OCI-LY7 (cell line): ENCODE measurements around the gene CACNA1D. TPM values are rescaled to one million over a fixed set of nuclear protein-coding genes. Genes with fewer than 3 reads are reported as not detected.

Experiments used
- BruUV-seq: library from RNA; stranded (reverse); fragments of 400-500 nt; replicated peaks from 2 replicates; lab custom pipeline; 2021; lab: Mats Ljungman, UMichigan
- CTCF ChIA-PET: fragments of 300-600 bp; sonication (Branson Sonifier 250); formaldehyde crosslinking; loops from one replicate; lab custom pipeline; 2022; ENCODE audit warnings: antibody characterized with exemption; ENCODE audit not compliant: unreplicated experiment; lab: Charles Lee
- POLR2A ChIA-PET: fragments of 300-600 bp; sonication (Branson Sonifier 250); formaldehyde crosslinking; loops from one replicate; lab custom pipeline; 2022; ENCODE audit warnings: antibody characterized with exemption; lab: Charles Lee
- DNase-seq: peaks from one replicate; pipeline ENCODE4 v3.0.0-alpha.2; 2015; ENCODE audit warnings: low spot score
- H2AFZ ChIP-seq: fragments of 200-600 bp; sonication (generic), shearing (Covaris generic); 2 replicates; pipeline ENCODE4 v1.6.1; 2014; ENCODE audit warnings: mild to moderate bottlenecking, antibody characterized with exemption, low read length, moderate library complexity
- H3K27ac ChIP-seq: fragments of 200-600 bp; sonication (generic); 2 replicates; pipeline ENCODE4 v1.5.1; 2014; ENCODE audit warnings: mixed run types, low read depth, mild to moderate bottlenecking, moderate library complexity, low read length, inconsistent platforms; ENCODE audit not compliant: poor library complexity, severe bottlenecking
- H3K36me3 ChIP-seq: fragments of 200-600 bp; sonication (generic); 2 replicates; pipeline ENCODE4 v1.6.1; 2014; ENCODE audit warnings: mild to moderate bottlenecking, antibody characterized with exemption, low read length, moderate library complexity, mixed read lengths; ENCODE audit not compliant: insufficient read depth
- H3K4me1 ChIP-seq: fragments of 200-600 bp; sonication (generic); 2 replicates; pipeline ENCODE4 v1.5.1; 2014; ENCODE audit warnings: mild to moderate bottlenecking, low read length; ENCODE audit not compliant: insufficient read depth, poor library complexity, severe bottlenecking
- H3K4me2 ChIP-seq: fragments of 200-600 bp; sonication (generic); 2 replicates; pipeline ENCODE4 v1.6.1; 2014; ENCODE audit warnings: mild to moderate bottlenecking, low read length
- H3K4me3 ChIP-seq: fragments of 200-600 bp; sonication (generic); 2 replicates; pipeline ENCODE4 v1.5.1; 2014; ENCODE audit warnings: mild to moderate bottlenecking, low read depth, low read length; ENCODE audit not compliant: poor library complexity, severe bottlenecking
- H3K79me2 ChIP-seq: fragments of 200-600 bp; sonication (generic); 2 replicates; pipeline ENCODE4 v1.6.1; 2016; ENCODE audit warnings: low read depth, mild to moderate bottlenecking, low read length, moderate library complexity, mixed read lengths; ENCODE audit not compliant: insufficient read depth
- H3K9me2 ChIP-seq: fragments of 200-600 bp; sonication (generic); 2 replicates; pipeline ENCODE4 v1.6.1; 2016; ENCODE audit warnings: mild to moderate bottlenecking, low read length, mixed read lengths; ENCODE audit not compliant: insufficient read depth
- H3K9me3 ChIP-seq: fragments of 200-600 bp; sonication (generic); 2 replicates; pipeline ENCODE4 v1.6.1; 2014; ENCODE audit warnings: mild to moderate bottlenecking, mixed run types, low read length, mixed read lengths
- H4K20me1 ChIP-seq: fragments of 200-600 bp; sonication (generic); 2 replicates; pipeline ENCODE4 v1.6.1; 2014; ENCODE audit warnings: mild to moderate bottlenecking, antibody characterized with exemption, low read length, moderate library complexity, mixed read lengths; ENCODE audit not compliant: insufficient read depth
- EZH2phosphoT487 ChIP-seq: fragments of 200-600 bp; sonication (generic); IDR thresholded peaks from 2 replicates; pipeline ENCODE4 v1.6.1; 2018; ENCODE audit warnings: low read depth, borderline replicate concordance, mild to moderate bottlenecking, mixed run types, antibody characterized with exemption, low read length, moderate library complexity, mixed read lengths
- intact Hi-C: fragments of 100-400 bp; cut with micrococcal nuclease; formaldehyde crosslinking; loops from one replicate; pipeline ENCODE4 v1.10.0; 2022; ENCODE audit not compliant: unreplicated experiment
- total RNA-seq, 2 experiments: library from RNA; depleted of rRNA in 1 of 2; stranded (reverse); fragments of >200 nt in 1 of 2; shearing (Covaris generic) in 1 of 2; gene quantifications; 2 replicates each; pipeline ENCODE4 v1.2.3, GENCODE V29; 2014 to 2022
- TF ChIP-seq, protein P1 (sequence below): fragments of 200-600 bp; sonication (generic); conservative IDR thresholded peaks from 2 replicates; pipeline ENCODE4 v1.5.1; 2014; ENCODE audit warnings: mild to moderate bottlenecking, antibody characterized with exemption, low read length, moderate library complexity, mixed read lengths

The CACNA1D gene
- total RNA-seq, 2 experiments from 2014 or later = 0.42 TPM; not detected in 1

GRCh38 chr3:53593611-53594010, 99.2 kb downstream of the CACNA1D start:
- intact Hi-C loops = no loop called here
- Histone ChIP-seq H3K79me2 (no peaks in the 10 kb centered on the region), H3K9me3 (no peaks in the 10 kb centered on the region), H3K4me2 (no peak overlapping the region), H4K20me1 (no peaks in the 10 kb centered on the region), H3K27ac (no peak overlapping the region), H3K36me3 (no peaks in the 10 kb centered on the region), H3K4me1 (no peaks in the 10 kb centered on the region), H3K9me2 (no peaks in the 10 kb centered on the region), H2AFZ (no peak overlapping the region), H3K4me3 (no peak overlapping the region)
- CTCF ChIA-PET = no interaction called here
- TF ChIP-seq EZH2phosphoT487 = no peak
- TF ChIP-seq, protein P1, sequence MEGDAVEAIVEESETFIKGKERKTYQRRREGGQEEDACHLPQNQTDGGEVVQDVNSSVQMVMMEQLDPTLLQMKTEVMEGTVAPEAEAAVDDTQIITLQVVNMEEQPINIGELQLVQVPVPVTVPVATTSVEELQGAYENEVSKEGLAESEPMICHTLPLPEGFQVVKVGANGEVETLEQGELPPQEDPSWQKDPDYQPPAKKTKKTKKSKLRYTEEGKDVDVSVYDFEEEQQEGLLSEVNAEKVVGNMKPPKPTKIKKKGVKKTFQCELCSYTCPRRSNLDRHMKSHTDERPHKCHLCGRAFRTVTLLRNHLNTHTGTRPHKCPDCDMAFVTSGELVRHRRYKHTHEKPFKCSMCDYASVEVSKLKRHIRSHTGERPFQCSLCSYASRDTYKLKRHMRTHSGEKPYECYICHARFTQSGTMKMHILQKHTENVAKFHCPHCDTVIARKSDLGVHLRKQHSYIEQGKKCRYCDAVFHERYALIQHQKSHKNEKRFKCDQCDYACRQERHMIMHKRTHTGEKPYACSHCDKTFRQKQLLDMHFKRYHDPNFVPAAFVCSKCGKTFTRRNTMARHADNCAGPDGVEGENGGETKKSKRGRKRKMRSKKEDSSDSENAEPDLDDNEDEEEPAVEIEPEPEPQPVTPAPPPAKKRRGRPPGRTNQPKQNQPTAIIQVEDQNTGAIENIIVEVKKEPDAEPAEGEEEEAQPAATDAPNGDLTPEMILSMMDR = no peak
- BruUV-seq = no TSS peak
- DNase-seq = no peak
- POLR2A ChIA-PET = no interaction called here

GRCh38 chr3:53594276-53594675, 99.9 kb downstream of the CACNA1D start:
- Histone ChIP-seq H2AFZ (no peak overlapping the region), H3K79me2 (no peaks in the 10 kb centered on the region), H3K4me3 (no peak overlapping the region), H4K20me1 (no peaks in the 10 kb centered on the region), H3K4me2 (no peak overlapping the region), H3K9me3 (no peaks in the 10 kb centered on the region), H3K27ac (no peak overlapping the region), H3K36me3 (no peaks in the 10 kb centered on the region), H3K4me1 (no peaks in the 10 kb centered on the region), H3K9me2 (no peaks in the 10 kb centered on the region)
- ChIA-PET CTCF (no interaction called here), POLR2A (no interaction called here)
- no peak for TF ChIP-seq EZH2phosphoT487
- TF ChIP-seq, protein P1 = no peak
- intact Hi-C loops = no loop called here
- no TSS peak for BruUV-seq
- DNase-seq = no peak

GRCh38 chr3:53595660-53596059, 101.2 kb downstream of the CACNA1D start:
- Histone ChIP-seq H3K4me3 (no peak overlapping the region), H3K27ac (no peak overlapping the region), H3K9me2 (no peaks in the 10 kb centered on the region), H2AFZ (no peak overlapping the region), H3K36me3 (no peaks in the 10 kb centered on the region), H3K79me2 (no peaks in the 10 kb centered on the region), H3K4me1 (no peaks in the 10 kb centered on the region), H3K4me2 (no peak overlapping the region), H4K20me1 (no peaks in the 10 kb centered on the region), H3K9me3 (no peaks in the 10 kb centered on the region)
- CTCF ChIA-PET = no interaction called here
- TF ChIP-seq, protein P1 = no peak
- no peak for TF ChIP-seq EZH2phosphoT487
- intact Hi-C loops = no loop called here
- BruUV-seq = no TSS peak
- no peak for DNase-seq
- POLR2A ChIA-PET = no interaction called here
